ENCODE results near the gene EIF3L.

DNA sequence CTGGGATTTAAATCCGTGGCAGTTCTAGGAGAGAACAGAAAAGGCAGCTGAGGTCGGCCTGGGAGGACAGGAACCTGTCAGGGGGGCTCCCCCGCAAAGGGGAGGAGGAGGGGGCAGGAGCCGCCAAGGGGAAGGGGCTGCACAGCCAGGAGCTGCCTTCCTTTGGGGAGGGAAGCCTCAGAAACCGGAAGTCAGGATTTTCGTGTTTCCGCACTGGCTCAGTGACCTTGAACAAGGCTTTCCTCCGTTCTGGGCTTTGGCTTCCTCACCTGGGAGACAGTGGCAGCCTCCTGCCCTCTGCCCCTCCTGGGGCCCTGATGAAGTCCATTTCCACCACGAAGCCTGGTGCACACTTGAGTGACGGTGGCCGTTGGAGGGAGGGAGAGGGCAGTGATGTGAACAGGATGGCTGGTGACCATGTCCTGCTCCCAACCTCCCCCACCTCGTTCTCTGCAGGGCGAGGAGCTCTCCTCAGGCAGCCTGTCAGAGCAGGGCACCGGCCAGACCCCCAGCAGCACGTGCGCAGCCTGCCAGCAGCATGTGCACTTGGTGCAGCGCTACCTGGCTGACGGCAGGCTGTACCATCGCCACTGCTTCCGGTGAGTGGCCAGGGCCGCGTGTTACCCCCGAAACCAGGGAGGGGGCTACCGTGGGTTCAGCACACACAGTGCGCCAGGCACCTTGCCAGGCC, 69.5 kb downstream of the EIF3L start:
- TF ChIP-seq, protein P1, sequence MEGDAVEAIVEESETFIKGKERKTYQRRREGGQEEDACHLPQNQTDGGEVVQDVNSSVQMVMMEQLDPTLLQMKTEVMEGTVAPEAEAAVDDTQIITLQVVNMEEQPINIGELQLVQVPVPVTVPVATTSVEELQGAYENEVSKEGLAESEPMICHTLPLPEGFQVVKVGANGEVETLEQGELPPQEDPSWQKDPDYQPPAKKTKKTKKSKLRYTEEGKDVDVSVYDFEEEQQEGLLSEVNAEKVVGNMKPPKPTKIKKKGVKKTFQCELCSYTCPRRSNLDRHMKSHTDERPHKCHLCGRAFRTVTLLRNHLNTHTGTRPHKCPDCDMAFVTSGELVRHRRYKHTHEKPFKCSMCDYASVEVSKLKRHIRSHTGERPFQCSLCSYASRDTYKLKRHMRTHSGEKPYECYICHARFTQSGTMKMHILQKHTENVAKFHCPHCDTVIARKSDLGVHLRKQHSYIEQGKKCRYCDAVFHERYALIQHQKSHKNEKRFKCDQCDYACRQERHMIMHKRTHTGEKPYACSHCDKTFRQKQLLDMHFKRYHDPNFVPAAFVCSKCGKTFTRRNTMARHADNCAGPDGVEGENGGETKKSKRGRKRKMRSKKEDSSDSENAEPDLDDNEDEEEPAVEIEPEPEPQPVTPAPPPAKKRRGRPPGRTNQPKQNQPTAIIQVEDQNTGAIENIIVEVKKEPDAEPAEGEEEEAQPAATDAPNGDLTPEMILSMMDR (conservative IDR thresholded peaks at IDR 0.05 in 1 of 2, IDR thresholded peaks at IDR 0.05 in 1 of 2; ENCODE audit: low read depth in 1 of 2, low read length in 2 of 2) = no peak
- TF ChIP-seq EZH2 (IDR thresholded peaks at IDR 0.05; ENCODE audit: low read length, missing control alignments) = no peak
